GM21367 (cell line): ENCODE results near the gene SHISA9.

Source experiments
- ATAC-seq: cut with Tn5 transposase; IDR thresholded peaks from one replicate; pipeline ENCODE4 v1.9.1; 2021; ENCODE audit not compliant: unreplicated experiment

The SHISA9 gene

DNA sequence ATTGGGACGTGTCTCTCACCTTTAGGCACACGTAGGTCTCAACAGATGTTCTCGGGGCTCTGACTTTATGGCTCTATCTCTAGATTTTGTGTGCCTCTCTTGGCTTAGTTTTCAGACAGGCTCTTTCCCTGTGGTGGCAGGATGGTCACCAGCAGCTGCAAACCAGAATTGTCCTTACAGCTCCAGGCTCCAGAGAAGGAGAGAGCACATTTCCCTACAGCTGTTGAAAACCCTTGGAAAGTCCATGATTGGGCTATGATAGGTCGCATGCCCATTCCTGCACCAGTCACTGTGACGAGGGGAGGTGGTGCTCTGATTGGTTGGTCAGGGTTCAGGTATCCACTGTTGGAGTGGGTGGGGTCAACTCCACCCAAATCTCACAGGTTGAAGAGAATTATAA is 41.5 kb downstream of the SHISA9 start:
- no peak for ATAC-seq

- no peak for ATAC-seq
Measured at GRCh38 chr16:12944300-12944699, 42.9 kb downstream of the SHISA9 start.

DNA sequence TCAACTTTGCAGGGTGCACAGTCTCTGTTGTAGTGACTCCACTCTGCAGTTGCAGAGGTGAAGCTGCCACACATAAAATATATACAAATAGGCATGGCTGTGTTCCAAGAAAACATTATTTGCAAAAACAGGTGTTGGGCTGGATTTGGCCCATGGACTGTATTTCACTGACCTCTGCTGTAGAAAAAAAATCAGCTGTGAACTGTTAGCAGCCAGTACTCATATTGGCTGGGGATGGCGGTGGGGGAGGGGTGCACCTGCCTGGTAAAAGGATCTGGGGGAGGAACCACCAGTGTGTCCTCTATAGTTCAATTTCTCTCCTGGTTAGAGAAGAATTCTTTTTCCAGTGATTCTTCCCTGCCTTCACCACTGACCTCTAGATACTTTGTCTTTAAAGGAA is 50.0 kb downstream of the SHISA9 start:
- no peak for ATAC-seq

- ATAC-seq, result no peak
Measured at GRCh38 chr16:12951976-12952375, 50.6 kb downstream of the SHISA9 start.

DNA sequence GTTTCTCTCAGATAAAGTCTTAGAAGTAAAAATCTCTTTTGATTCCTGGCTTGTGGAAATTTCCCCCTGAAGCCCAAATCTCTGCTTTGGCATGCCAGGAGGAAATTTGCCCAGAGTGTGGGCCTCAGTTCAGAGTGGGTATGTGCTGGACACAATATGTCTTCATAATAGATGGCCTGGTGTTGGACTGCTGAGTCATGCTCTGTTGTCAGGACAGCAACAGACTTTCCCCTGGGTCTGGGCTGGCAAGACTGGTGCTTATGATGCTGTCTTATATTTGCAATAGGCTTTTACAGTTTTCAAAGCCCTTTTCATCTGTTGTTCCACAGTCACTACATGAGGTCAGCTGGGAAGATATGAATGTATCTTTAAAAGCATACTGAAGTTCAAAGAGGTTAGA is 57.0 kb downstream of the SHISA9 start:
- no peak for ATAC-seq

DNA sequence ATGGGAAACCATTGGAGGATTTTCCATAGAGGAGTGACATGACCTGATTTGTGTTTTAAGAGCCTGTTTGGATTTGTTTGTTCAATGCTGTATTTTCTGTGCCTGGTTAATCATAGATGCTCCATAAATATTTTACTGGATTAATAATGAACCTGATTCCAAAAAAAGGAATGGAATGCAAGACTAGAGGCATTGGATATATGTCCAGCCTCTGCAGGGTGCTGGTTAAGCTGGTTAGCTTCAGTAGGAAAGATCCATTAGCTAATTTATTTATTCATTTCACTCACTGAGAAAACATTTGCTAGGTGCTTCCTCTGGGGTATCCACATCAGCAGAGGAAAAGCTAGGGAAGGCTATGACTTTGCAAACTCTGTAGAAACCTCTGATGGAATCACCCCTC is 57.7 kb downstream of the SHISA9 start:
- no peak for ATAC-seq

GRCh38 chr16:12961626-12962025 is 60.2 kb downstream of the SHISA9 start:
- no peak for ATAC-seq

DNA sequence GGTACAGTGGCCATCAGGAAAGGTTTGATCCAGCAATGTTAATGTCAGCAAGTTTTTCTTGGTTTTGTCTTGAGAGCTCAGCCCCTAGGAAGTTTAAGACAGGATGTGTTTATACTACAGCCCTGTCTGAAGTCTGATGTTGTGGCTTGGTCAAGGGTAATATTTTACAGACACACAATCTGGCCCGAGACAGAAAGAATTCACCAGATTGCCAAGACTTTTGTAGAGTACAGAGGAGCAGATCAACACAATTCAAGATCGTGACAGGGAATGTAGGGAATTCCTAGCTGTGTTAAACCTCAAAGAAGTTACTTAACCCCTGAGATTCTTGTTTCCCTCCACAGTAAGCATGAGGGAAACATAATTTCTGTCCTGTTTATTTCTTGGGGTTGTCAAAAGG is 63.1 kb downstream of the SHISA9 start:
- ATAC-seq, result no peak

DNA sequence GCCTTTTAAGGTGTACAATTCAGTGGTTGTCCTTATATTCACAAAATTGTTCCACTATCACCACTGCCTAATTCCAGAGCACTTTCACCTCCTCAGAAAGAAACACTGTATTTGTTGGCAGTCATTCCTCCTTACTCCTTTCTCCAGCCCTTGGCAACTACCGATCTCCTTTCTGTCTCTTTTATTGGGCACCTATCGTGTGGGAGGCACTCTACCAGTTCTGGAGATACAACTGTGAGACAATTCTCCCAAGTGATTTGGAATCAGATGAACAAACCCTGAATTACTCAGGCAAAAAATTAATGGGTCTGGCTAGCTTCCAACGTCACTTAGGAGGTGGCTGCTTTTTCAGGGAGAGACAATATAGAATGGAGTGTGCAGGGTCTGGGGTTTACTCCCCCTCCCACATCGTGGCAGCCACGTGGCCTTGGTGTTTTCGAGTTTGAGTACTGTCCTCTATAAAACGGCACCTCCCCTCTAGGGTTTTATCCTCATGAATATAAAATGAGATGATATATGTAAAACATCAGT is 63.9 kb downstream of the SHISA9 start:
- no peak for ATAC-seq

DNA sequence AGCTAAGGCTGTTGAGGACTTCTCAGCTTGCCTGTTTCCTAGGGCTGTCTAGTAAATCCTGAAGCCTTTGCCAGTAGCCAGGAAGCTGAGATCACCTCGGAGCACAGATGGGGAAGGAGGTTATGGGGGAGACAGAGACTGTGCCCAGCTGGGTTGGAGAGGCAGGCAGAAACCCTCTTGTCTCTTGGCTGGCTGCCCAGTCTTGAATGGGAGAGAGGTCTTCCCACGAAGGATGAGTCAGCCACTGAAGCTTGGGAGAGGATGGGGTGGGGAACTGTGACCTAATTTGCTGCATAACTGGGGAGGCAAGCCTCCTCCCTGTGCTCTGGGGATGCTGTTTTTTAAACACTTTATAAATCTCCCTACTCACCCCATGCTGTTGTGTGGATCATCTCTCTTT is 69.8 kb downstream of the SHISA9 start:
- no peak for ATAC-seq

DNA sequence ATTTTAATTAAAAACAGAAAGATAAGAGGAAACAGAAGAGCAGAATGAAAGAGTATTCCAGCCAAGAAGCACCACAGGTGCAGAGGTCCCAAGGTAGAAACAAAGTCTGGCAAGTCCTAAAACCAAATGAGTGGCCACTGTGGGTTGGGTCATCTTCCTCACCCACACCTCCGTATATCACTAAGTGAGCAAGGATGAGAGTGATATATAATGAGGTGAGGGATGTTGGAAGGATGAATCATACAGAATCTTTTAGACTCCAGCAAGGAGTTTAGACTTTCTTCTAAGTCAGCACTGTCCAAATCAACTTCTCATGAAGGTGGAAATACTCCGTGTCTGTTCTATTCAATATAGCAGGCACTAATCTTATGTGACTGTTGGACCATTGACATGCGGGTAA is 70.8 kb downstream of the SHISA9 start:
- ATAC-seq, result no peak

DNA sequence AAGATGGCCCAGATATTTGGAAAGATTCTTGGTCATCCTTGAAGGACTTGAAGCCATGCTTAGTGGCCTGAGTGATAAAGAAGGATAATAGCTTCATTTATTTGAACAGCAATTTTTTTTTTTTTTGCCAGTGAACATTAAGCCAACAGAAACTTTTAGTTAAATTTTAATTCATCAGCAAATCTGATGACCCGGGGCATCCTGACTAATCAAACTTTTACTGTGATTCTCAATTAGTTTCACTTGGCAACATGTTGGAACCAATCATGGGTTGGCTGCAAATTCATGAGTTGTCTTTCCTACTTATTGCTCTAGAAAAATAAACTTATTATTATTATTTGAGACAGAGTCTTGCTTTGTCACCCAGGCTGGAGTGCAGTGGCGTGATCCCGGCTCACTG is 74.4 kb downstream of the SHISA9 start:
- ATAC-seq, result no peak

GRCh38 chr16:12976496-12976895 is 75.1 kb downstream of the SHISA9 start:
- ATAC-seq, result no peak

DNA sequence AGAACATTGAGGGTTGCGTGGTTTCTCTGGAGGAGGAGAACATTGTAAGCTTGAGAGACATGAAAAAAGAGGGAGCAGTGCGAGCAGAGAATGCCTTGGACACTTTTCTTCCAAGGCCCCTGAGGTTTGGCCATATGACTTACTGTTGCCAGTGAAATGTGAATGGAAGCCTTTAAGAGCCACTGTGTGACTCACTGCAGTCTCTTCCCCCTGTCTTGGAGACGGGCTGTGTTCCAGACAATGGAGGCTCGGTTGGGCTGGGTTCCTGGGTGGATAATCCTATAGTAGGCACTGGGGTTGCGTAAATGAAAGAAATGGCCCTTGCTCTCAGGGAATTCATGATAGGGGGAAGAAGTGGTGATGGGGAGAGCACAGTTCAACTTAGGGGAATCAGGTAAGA is 75.5 kb downstream of the SHISA9 start:
- no peak for ATAC-seq

GRCh38 chr16:12985516-12985915 is 84.1 kb downstream of the SHISA9 start:
- ATAC-seq, result no peak

DNA sequence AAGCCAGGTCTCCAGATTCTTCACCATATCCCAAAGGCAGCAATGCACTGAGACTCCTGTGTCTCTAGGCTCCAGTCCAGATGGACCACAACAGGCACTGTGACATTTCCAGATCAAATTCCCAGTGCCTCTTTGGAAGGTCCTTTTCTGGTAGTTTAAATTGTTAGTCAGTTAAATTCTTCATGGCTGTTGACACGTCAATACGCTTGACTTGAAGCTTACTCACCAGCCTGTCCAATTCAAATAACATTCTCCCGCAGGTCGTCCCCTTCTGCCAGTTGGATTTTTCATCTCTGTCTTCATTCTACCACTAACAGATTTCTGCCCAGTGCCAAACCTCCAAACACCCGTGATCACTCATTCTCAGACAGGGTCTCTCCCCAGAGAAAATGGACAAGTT is 86.7 kb downstream of the SHISA9 start:
- no peak for ATAC-seq

DNA sequence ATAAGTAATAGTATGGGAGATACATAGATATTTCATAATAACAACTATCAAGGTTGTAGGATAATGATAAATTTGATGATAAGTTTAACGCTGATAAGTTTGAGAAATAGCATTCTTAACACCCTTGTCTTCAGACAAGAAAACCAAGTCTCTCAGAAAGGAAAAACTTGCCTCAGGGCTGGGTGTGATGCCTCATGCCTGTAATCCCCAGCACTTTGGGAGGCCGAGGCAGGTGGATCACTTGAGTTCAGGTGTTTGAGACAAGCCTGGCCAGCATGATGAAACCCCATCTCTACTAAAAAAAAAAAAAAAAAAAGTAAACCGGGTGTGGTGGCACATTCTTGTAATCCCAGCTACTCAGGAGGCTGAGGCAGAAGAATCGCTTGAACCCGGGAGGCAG is 90.7 kb downstream of the SHISA9 start:
- ATAC-seq, result no peak

GRCh38 chr16:12994402-12994801 is 93.0 kb downstream of the SHISA9 start:
- no peak for ATAC-seq

- ATAC-seq, result no peak
Measured at GRCh38 chr16:12995721-12996372, 94.4 kb downstream of the SHISA9 start.

DNA sequence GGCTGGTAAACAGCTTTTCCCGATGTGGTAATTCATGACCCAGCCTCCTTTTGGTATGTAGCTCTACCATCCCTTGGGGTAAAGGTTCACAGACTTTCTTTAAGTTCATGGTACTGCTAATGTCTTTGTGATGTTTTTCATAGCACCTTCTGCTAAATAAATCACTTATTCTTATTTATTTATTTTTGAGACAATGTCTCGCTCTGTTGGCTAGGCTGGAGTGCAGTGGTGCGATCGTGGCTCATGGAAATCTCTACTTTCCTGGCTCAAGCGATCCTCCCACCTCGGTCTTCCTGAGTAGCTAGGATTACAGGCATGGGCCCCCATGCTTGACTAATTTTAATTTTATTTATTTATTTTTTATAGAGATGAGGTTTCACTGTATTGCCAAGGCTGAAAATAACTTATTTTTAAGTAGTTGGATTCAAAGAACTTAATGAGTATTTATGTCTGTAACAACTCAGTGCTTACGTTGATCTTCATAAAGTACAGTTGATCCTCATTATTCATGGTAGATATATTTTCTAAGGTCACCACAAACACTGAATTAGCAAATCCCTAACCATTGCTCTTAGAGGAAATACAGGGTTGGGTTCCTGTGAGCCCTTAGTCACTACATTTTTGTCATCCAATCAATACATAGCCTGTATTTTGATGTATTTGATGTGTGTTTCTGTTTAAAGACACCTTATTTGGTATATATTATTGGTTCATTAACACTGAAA is 97.1 kb downstream of the SHISA9 start:
- ATAC-seq, result no peak

GRCh38 chr16:12999368-12999767 is 98.0 kb downstream of the SHISA9 start:
- ATAC-seq, result no peak

- ATAC-seq, result no peak
Measured at GRCh38 chr16:13005721-13006247, 104.4 kb downstream of the SHISA9 start.
